Tibial nerve (tissue), 4 donors: ENCODE results near the gene GBE1.

ENCODE experiments used
- EP300 ChIP-seq, 2 donors: sonication (generic); formaldehyde crosslinking; IDR thresholded peaks; one replicate each; pipeline ENCODE4 v1.6.1; 2017; ENCODE audit warnings: antibody characterized with exemption in 2 of 2, mild to moderate bottlenecking in 1 of 2
- POLR2A ChIP-seq, 2 donors: fragments of 450-650 bp; IDR thresholded peaks; one replicate each; pipeline ENCODE4 v1.6.1; 2017; ENCODE audit warnings: antibody characterized with exemption in 2 of 2, mild to moderate bottlenecking in 2 of 2, moderate library complexity in 2 of 2
- TF ChIP-seq, protein P1 (sequence below), 5 experiments: fragments of 200-600 bp in 3 of 5; fragments of 450-650 bp in 2 of 5; sonication (generic) in 3 of 5; IDR thresholded peaks; one replicate each; pipeline ENCODE4 v1.5.1; 2016 to 2019; ENCODE audit warnings: antibody characterized with exemption in 5 of 5, mild to moderate bottlenecking in 3 of 5, moderate library complexity in 2 of 5

DNA sequence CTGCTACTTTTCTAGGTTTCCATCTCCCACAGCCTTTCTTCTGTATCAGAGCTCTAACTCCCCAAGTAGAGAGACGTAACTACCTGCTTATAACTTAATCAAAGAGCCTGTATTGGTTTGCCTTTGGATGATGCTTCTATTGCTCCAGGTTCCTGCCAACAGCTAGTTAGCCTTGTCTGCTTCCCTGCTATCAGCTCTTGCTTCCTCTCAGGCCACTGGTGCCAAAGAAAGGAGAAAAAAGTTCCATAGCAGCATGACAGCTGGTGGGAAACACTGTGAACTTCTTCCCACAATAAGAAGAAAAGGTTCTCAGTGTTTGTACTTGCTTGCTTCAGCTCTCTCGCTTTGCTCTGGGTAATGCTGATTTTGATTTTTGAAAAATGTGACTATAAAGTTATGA, 206.6 kb downstream of the GBE1 start:
- TF ChIP-seq EP300 (IDR thresholded peaks at IDR 0.05), result no peak
- TF ChIP-seq, protein P1, sequence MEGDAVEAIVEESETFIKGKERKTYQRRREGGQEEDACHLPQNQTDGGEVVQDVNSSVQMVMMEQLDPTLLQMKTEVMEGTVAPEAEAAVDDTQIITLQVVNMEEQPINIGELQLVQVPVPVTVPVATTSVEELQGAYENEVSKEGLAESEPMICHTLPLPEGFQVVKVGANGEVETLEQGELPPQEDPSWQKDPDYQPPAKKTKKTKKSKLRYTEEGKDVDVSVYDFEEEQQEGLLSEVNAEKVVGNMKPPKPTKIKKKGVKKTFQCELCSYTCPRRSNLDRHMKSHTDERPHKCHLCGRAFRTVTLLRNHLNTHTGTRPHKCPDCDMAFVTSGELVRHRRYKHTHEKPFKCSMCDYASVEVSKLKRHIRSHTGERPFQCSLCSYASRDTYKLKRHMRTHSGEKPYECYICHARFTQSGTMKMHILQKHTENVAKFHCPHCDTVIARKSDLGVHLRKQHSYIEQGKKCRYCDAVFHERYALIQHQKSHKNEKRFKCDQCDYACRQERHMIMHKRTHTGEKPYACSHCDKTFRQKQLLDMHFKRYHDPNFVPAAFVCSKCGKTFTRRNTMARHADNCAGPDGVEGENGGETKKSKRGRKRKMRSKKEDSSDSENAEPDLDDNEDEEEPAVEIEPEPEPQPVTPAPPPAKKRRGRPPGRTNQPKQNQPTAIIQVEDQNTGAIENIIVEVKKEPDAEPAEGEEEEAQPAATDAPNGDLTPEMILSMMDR (IDR thresholded peaks at IDR 0.05), result no peak
- no peak for TF ChIP-seq POLR2A (IDR thresholded peaks at IDR 0.05)
